NCI-H2171 (cell line): ENCODE data around the gene BOK.
A peak's percentile ranks its signal among the peaks of the same experiment; 100 is the strongest.
"Not testable (repeated sequence)": the region's sequence is repeated elsewhere in the genome, so short reads cannot be mapped to it uniquely, and the experiment has no call there.

Experiments used
- DNase-seq: peaks from one replicate; lab custom pipeline; 2025; lab: John Stamatoyannopoulos, UW

The BOK gene

GRCh38 chr2:241572915-241573651 is 14.5 kb downstream of the BOK start:
- not testable (repeated sequence) for DNase-seq

- no peak for DNase-seq
These were observed 15.2 kb downstream of the BOK start for GRCh38 chr2:241573741-241574140.

- DNase-seq: no peak
These were observed 16.5 kb downstream of the BOK start for GRCh38 chr2:241574911-241575623.

GRCh38 chr2:241575624-241576292 is 17.2 kb downstream of the BOK start:
- DNase-seq: no peak

- DNase-seq: no peak
These were observed 17.7 kb downstream of the BOK start for GRCh38 chr2:241576293-241576654.

- DNase-seq: no peak
These were observed 19.0 kb downstream of the BOK start for GRCh38 chr2:241577413-241578122.

- DNase-seq: no peak
These were observed 20.7 kb downstream of the BOK start for GRCh38 chr2:241579281-241579680.

- DNase-seq: no peak
These were observed 23.8 kb downstream of the BOK start for GRCh38 chr2:241582328-241582727.

GRCh38 chr2:241582806-241583205 is 24.3 kb downstream of the BOK start:
- DNase-seq: no peak

- DNase-seq: no peak
These were observed 25.9 kb downstream of the BOK start for GRCh38 chr2:241584436-241584835.

- DNase-seq: no peak
These were observed 28.2 kb downstream of the BOK start for GRCh38 chr2:241586564-241587264.

GRCh38 chr2:241589863-241590262 is 31.3 kb downstream of the BOK start:
- DNase-seq: not testable (repeated sequence)

- DNase-seq: not testable (repeated sequence)
These were observed 32.2 kb downstream of the BOK start for GRCh38 chr2:241590496-241591455.

GRCh38 chr2:241592126-241592845 is 33.7 kb downstream of the BOK start:
- no peak for DNase-seq

- no peak for DNase-seq
These were observed 34.7 kb downstream of the BOK start for GRCh38 chr2:241593271-241593670.

GRCh38 chr2:241595600-241596140 is 37.1 kb downstream of the BOK start:
- no peak for DNase-seq

- DNase-seq: no peak
These were observed 39.0 kb downstream of the BOK start for GRCh38 chr2:241597561-241597960.

- peak; percentile 26 for DNase-seq
These were observed 39.5 kb downstream of the BOK start for GRCh38 chr2:241598061-241598460.

- no peak for DNase-seq
These were observed 39.9 kb downstream of the BOK start for GRCh38 chr2:241598487-241598886.

GRCh38 chr2:241599615-241600014 is 41.1 kb downstream of the BOK start:
- no peak for DNase-seq
